Measurements from ENCODE around the gene NTNG2.

Gene NTNG2

DNA sequence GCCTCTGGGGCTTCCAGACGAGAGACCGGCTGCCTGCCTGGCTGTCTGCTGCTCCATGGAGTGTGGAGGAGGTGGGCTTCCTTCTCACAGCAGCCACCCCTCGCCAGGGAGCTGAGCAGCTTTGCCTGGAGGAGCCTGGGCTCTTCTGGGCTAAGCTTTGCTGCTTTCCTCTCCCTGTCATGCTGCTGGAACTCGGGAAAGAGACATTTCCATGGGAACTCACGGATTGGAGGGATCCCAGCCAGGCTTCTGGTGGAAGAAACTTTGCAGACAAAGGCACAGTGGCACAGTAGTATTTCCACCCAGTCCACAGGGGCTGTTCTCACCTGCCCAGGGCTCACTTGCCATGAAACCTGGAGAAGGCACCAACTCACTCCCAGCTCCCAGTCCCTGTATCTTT, 5.6 kb upstream of the NTNG2 start:
- Histone ChIP-seq H3K27me3 (replicated peaks; ENCODE audit: control insufficient read depth, insufficient read depth, low read length, poor library complexity, severe bottlenecking) (peaks cover 5% of the 10 kb centered on the region), H3K4me1 (ENCODE audit: control insufficient read depth, insufficient read depth, low read length, poor library complexity, severe bottlenecking) (peaks cover 4% of the 10 kb centered on the region), H3K27ac (ENCODE audit: insufficient read depth, low read length, poor library complexity, severe bottlenecking) (no peak overlapping the region), H3K4me3 (ENCODE audit: insufficient read depth, low read depth, low read length, poor library complexity, severe bottlenecking) (no peak overlapping the region), H3K9me3 (ENCODE audit: control insufficient read depth, low read length) (no peaks in the 10 kb centered on the region), H3K36me3 (ENCODE audit: control insufficient read depth, insufficient read depth, low read length) (no peaks in the 10 kb centered on the region)
- DNase-seq, result no peak

DNA sequence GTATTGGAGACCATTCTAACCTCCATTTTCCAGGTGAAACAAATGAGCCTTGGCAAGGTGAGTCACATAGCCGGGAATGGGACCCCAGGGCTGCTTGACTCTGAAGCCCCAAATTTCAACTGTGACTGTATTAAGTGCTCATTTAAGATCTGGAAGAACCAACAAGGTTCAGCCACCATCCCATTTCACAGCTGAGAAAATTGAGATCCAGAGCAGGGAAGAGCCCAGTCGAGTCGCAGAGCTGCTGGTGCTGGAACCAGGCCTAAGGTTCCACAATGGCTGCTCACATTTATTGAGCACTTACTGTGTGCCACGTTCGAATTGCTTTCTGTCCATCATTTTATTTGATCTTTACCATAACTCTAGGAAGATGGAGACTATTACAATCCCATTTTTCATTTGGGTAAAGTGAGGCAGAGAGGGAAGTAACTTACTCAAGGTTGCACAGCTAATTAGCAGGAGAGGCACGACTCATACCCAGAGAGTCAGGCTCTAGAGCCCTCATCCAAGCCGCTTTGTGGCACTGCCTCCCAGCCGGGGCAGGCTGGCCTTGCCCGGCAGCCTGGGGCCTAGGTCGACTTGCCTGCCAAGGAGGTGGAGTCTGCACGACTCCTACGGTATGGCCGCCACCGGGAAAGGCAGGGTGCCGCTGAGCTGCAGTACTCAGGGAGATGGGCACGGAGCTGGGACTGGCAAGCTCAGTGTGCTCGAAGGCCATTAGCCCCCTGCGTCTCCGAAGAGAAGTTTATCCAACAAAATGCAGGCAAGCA, 4.3 kb upstream of the NTNG2 start:
- peaks cover 10% of the 10 kb centered on the region for H3K27me3 ChIP-seq (replicated peaks; ENCODE audit: control insufficient read depth, insufficient read depth, low read length, poor library complexity, severe bottlenecking)
- DNase-seq, result no peak
- peaks cover 4% of the 10 kb centered on the region for H3K4me1 ChIP-seq (ENCODE audit: control insufficient read depth, insufficient read depth, low read length, poor library complexity, severe bottlenecking)

DNA sequence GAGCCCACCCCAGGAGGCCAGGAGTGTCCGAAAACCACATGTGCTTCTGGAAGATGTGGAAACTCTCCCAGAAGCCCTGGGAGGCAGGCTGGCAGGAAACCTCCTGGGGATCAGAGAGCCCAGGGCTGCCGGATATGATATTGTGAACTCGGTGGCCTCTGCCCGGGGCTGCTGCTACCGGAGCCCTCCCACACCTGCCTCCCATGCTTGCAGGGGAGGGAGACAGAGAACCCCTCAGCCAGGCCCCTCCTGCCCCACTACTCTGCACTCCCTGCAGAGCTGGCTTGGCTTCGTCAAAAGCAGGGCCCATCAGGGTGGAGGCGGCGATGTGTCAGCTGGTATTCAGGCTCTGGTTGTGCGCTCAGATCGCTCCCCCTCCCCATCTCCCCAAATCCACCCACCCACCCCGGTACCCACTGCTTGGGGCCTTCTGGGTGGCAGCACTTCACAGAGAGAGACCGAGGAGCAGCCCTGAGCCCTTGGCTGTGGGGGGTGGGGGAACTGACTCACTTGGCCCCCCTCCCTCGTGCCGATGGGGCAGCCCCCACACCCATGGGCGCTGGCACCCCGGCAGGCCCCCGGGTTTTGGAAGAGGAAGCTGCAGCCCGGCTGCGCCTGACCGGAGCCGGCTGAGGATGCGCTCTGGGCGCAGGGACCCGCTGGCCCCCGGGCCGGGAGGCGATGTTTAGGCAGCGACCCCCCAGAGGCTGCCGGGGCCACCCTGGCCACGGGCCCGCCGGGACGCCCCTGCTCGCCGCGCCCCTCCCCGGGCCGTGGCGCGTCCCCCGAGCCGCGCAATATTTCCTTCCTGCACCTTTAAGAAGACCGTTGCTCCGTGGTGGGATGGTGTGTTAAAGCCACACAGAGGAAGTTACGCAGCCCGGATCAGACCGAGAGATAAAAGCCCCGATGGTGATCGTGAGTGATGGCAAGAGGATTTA, 786 bp upstream of the NTNG2 start:
- Histone ChIP-seq H3K4me3 (ENCODE audit: insufficient read depth, low read depth, low read length, poor library complexity, severe bottlenecking) (peak overlapping the region; percentile 59), H3K27me3 (replicated peaks; ENCODE audit: control insufficient read depth, insufficient read depth, low read length, poor library complexity, severe bottlenecking) (peaks cover 34% of the 10 kb centered on the region), H3K4me1 (ENCODE audit: control insufficient read depth, insufficient read depth, low read length, poor library complexity, severe bottlenecking) (peaks cover 15% of the 10 kb centered on the region), H3K9me3 (ENCODE audit: control insufficient read depth, low read length) (no peaks in the 10 kb centered on the region), H3K36me3 (ENCODE audit: control insufficient read depth, insufficient read depth, low read length) (no peaks in the 10 kb centered on the region), H3K27ac (ENCODE audit: insufficient read depth, low read length, poor library complexity, severe bottlenecking) (no peak overlapping the region)
- peak; percentile 21 to 36 (median 34) for DNase-seq

More for the DNA sequence above, 4.3 kb upstream of the NTNG2 start:
- Histone ChIP-seq H3K4me3 (ENCODE audit: insufficient read depth, low read depth, low read length, poor library complexity, severe bottlenecking) (no peak overlapping the region), H3K27ac (ENCODE audit: insufficient read depth, low read length, poor library complexity, severe bottlenecking) (no peak overlapping the region), H3K9me3 (ENCODE audit: control insufficient read depth, low read length) (no peaks in the 10 kb centered on the region), H3K36me3 (ENCODE audit: control insufficient read depth, insufficient read depth, low read length) (no peaks in the 10 kb centered on the region)

DNA sequence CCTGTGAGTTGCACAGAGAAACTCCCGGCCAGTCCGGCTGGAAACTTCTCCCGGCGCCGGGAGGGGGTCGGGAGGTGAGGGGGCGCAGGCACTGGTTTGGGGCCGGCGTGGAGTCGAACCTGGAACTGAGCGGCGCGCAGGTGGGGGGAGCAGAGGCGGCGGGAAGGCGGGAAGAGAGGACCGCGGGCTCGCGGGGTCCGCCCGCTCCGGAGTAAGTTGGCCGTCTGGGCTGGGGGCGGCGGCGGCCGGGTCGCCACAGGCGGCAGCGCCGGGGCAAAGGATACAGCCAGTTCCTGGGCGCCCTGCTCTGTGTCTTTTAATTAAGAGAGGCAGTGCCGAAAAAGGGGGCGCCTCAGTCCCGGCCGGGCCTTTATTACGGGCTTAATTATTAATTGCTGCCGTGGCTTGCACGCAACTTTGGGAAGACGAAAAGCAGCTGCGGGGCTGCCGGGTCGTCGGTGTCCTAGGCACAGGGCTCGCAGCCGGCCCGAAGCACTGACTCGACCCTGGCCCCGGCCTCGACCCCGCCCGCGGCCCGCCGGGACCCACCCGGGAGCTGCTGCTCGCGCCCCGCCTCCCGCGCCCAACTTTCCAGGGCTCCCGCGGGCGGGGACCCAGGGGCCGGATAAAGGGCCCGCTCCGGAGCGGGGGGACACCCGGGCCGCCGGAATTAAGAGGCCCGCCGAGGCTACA, 1.1 kb downstream of the NTNG2 start:
- Histone ChIP-seq H3K4me1 (ENCODE audit: control insufficient read depth, insufficient read depth, low read length, poor library complexity, severe bottlenecking) (peaks cover 15% of the 10 kb centered on the region), H3K9me3 (ENCODE audit: control insufficient read depth, low read length) (no peaks in the 10 kb centered on the region), H3K4me3 (ENCODE audit: insufficient read depth, low read depth, low read length, poor library complexity, severe bottlenecking) (peak overlapping the region; percentile 76), H3K27ac (ENCODE audit: insufficient read depth, low read length, poor library complexity, severe bottlenecking) (no peak overlapping the region), H3K27me3 (replicated peaks; ENCODE audit: control insufficient read depth, insufficient read depth, low read length, poor library complexity, severe bottlenecking) (peaks cover 44% of the 10 kb centered on the region), H3K36me3 (ENCODE audit: control insufficient read depth, insufficient read depth, low read length) (no peaks in the 10 kb centered on the region)
- DNase-seq, result no peak

DNA sequence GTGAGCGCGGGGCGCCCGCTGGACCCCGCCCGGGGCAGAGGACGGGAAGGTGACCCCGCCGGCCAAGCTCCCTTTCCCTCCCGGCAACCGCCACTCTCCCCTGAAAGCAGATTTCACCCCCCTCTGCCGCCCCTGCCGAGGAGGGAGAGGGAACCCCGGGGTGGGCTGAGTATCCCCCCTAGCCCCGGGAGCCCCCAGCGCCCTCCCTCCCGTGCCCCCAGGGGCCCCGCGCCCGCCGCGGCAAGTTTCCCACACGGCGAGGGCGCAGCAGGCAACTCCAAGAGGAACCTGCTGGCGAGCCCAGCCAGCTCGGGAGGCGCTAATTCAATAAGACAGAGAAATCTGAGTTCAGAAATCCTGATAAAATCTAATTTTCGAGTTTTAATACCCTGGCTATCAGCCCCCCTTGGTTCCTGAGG, 1.6 kb downstream of the NTNG2 start:
- peak overlapping the region; percentile 76 for H3K4me3 ChIP-seq (ENCODE audit: insufficient read depth, low read depth, low read length, poor library complexity, severe bottlenecking)
- H3K4me1 ChIP-seq (ENCODE audit: control insufficient read depth, insufficient read depth, low read length, poor library complexity, severe bottlenecking), result peaks cover 15% of the 10 kb centered on the region
- no peaks in the 10 kb centered on the region for H3K9me3 ChIP-seq (ENCODE audit: control insufficient read depth, low read length)
- peaks cover 44% of the 10 kb centered on the region for H3K27me3 ChIP-seq (replicated peaks; ENCODE audit: control insufficient read depth, insufficient read depth, low read length, poor library complexity, severe bottlenecking)
- no peak for DNase-seq
- H3K27ac ChIP-seq (ENCODE audit: insufficient read depth, low read length, poor library complexity, severe bottlenecking), result no peak overlapping the region
- no peaks in the 10 kb centered on the region for H3K36me3 ChIP-seq (ENCODE audit: control insufficient read depth, insufficient read depth, low read length)

DNA sequence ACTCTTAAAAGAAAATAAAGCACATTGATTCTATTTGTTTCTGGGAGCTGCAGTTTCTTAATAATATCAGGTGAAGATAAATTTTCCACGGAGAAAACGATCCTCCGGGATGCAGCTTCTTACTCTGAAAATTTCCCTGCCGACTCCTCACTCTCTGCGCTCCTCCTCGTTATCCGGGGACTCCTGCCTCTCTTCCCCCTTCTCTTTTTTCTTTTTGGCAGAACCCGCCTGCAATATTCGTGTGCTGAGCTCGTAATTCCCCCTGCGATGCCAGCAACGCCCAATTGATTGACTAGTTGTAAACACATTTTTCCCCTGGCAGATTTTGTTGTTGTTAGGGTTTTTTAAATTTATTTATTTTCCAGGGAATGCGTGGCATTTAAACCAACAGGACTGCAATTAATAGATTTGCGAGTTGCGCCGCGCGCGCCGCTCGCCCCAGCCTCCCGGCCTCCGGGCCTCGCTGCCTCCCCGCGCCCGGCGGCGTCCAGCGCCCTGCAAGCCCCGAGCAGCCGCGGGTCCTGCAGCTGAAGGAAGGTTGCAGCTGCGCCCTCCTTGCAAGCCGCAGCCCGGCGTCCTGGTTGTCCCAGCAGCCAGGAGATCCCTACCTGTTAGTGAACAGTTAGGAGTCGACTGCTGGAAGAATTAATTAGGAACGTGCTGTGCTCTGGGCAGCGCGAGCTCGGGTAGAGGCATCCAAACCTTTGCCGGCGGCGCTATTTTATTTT, 2.2 kb downstream of the NTNG2 start:
- Histone ChIP-seq H3K4me1 (ENCODE audit: control insufficient read depth, insufficient read depth, low read length, poor library complexity, severe bottlenecking) (peaks cover 15% of the 10 kb centered on the region), H3K9me3 (ENCODE audit: control insufficient read depth, low read length) (no peaks in the 10 kb centered on the region), H3K4me3 (ENCODE audit: insufficient read depth, low read depth, low read length, poor library complexity, severe bottlenecking) (no peak overlapping the region), H3K27ac (ENCODE audit: insufficient read depth, low read length, poor library complexity, severe bottlenecking) (no peak overlapping the region), H3K36me3 (ENCODE audit: control insufficient read depth, insufficient read depth, low read length) (no peaks in the 10 kb centered on the region), H3K27me3 (replicated peaks; ENCODE audit: control insufficient read depth, insufficient read depth, low read length, poor library complexity, severe bottlenecking) (peaks cover 44% of the 10 kb centered on the region)
- DNase-seq, result no peak

DNA sequence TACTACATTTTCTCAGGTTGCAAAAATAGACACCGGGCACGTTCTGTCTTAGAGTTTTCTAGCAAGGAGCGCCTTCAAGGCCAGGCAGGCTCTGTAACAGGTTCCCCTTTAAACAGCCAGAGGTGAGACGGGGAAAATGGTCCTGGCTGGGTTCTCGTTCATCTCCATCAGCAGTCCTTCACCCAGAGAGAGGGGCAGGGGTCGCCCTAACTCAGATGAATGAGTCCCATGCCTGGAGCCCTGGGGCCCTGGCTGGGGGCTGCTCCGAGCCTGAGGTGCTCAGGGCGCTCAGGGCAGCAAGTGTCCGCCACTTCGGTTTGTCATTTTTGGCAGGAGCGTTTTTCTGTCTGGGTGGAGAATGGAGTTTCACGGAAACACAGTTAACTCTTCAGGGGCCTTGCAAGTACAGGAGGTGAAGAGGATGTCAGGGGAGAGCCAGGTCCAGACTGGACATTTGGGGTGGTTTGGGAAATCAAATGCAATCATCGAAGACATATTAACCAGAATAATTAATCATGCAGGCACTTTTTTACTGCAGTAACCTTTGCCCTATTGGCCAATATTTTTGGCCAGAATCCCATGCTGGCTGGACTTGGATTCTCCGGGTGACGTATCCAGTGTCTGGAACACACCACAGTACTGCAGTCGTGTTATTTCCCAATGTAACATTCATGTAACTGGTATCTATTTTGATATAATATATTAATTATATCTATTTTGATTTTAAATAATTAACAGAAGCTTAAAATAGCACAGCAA, 2.9 kb downstream of the NTNG2 start:
- Histone ChIP-seq H3K4me1 (ENCODE audit: control insufficient read depth, insufficient read depth, low read length, poor library complexity, severe bottlenecking) (peaks cover 15% of the 10 kb centered on the region), H3K4me3 (ENCODE audit: insufficient read depth, low read depth, low read length, poor library complexity, severe bottlenecking) (no peak overlapping the region), H3K9me3 (ENCODE audit: control insufficient read depth, low read length) (no peaks in the 10 kb centered on the region), H3K27me3 (replicated peaks; ENCODE audit: control insufficient read depth, insufficient read depth, low read length, poor library complexity, severe bottlenecking) (peaks cover 44% of the 10 kb centered on the region), H3K36me3 (ENCODE audit: control insufficient read depth, insufficient read depth, low read length) (no peaks in the 10 kb centered on the region), H3K27ac (ENCODE audit: insufficient read depth, low read length, poor library complexity, severe bottlenecking) (no peak overlapping the region)
- no peak for DNase-seq

DNA sequence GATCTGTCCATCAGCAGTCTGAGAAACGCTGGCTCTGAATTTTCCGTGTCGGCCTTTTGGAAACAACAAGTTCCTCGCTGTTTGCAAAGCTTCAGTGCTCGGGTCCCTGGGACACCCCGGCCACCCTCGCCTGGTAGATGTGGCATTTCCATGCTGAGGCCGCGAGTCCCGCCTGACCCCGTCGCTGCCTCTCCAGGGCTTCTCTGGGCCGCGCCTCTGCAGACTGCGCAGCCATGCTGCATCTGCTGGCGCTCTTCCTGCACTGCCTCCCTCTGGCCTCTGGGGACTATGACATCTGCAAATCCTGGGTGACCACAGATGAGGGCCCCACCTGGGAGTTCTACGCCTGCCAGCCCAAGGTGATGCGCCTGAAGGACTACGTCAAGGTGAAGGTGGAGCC, 4.7 kb downstream of the NTNG2 start:
- no peaks in the 10 kb centered on the region for H3K36me3 ChIP-seq (ENCODE audit: control insufficient read depth, insufficient read depth, low read length)
- H3K27me3 ChIP-seq (replicated peaks; ENCODE audit: control insufficient read depth, insufficient read depth, low read length, poor library complexity, severe bottlenecking), result peaks cover 44% of the 10 kb centered on the region
- no peak overlapping the region for H3K4me3 ChIP-seq (ENCODE audit: insufficient read depth, low read depth, low read length, poor library complexity, severe bottlenecking)
- H3K4me1 ChIP-seq (ENCODE audit: control insufficient read depth, insufficient read depth, low read length, poor library complexity, severe bottlenecking), result peaks cover 10% of the 10 kb centered on the region
- H3K27ac ChIP-seq (ENCODE audit: insufficient read depth, low read length, poor library complexity, severe bottlenecking), result no peak overlapping the region
- no peaks in the 10 kb centered on the region for H3K9me3 ChIP-seq (ENCODE audit: control insufficient read depth, low read length)
- no peak for DNase-seq

DNA sequence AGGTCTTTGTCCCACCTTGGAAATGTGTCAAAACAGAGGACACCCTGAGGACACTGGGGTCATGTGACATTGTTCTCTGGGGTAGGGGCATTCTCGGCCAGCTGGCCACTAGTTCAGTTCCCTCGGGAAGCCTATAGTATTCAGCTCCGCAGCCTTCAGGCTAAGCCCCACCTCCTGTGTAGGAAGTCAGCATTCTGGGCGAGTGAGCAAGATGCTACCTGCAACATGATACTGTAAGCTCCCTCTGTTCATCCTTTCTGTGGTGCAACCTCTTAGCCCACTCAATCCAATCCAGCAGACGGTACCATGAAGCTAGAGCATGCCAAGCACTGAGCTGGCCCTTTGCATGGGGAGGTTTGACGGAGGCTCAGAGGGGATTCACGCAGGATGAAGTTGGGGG, 5.3 kb downstream of the NTNG2 start:
- no peak overlapping the region for H3K4me3 ChIP-seq (ENCODE audit: insufficient read depth, low read depth, low read length, poor library complexity, severe bottlenecking)
- H3K36me3 ChIP-seq (ENCODE audit: control insufficient read depth, insufficient read depth, low read length), result no peaks in the 10 kb centered on the region
- no peak for DNase-seq
- H3K27ac ChIP-seq (ENCODE audit: insufficient read depth, low read length, poor library complexity, severe bottlenecking), result no peak overlapping the region
- H3K27me3 ChIP-seq (replicated peaks; ENCODE audit: control insufficient read depth, insufficient read depth, low read length, poor library complexity, severe bottlenecking), result peaks cover 42% of the 10 kb centered on the region
- peaks cover 10% of the 10 kb centered on the region for H3K4me1 ChIP-seq (ENCODE audit: control insufficient read depth, insufficient read depth, low read length, poor library complexity, severe bottlenecking)
- H3K9me3 ChIP-seq (ENCODE audit: control insufficient read depth, low read length), result no peaks in the 10 kb centered on the region
